ENCODE data around the gene RAB3GAP2. TPM values are rescaled to one million over a fixed set of nuclear protein-coding genes. Genes with fewer than 3 reads are reported as not detected.
"Not testable (repeated sequence)": the region's sequence is repeated elsewhere in the genome, so short reads cannot be mapped to it uniquely, and the experiment has no call there.

Gene RAB3GAP2
- total RNA-seq, 2 experiments from 2014 or later, result 50.6 to 67.3 TPM

DNA sequence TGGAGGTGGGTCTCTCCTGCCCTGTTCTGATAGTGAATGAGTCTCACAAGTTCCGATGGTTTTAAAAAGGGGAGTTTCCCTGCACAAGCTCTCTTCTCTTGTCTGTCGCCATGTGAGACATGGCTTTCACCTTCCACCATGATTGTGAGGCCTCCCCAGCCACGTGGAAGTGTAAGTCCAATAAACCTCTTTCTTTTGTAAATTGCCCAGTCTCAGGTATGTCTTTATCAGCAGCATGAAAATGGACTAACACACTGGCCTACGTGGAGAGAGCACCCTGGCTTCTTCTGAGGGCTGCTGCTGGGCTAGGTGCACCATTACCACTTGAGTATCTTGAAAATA lies 51.6 kb downstream of the RAB3GAP2 start:
- H3K36me3 Mint-ChIP-seq (ENCODE audit: low read depth); H3K9me3 Mint-ChIP-seq (ENCODE audit: low read depth); DNase-seq; ATAC-seq; H3K27ac Mint-ChIP-seq; H3K27me3 Mint-ChIP-seq; H3K4me3 Mint-ChIP-seq; POLR2A ChIA-PET: not testable (repeated sequence)
- intact Hi-C loops (cut with DNase I, micrococcal nuclease), result loop anchor here in 1 of 2 experiments (5.0 kb wide), 1 partner anchor 52 kb away; the partner anchor contains the start of gene RAB3GAP2
- peaks cover 53% of the 10 kb centered on the region for H3K4me1 Mint-ChIP-seq
- CTCF ChIA-PET, result interaction anchor here (0.5 to 1.9 kb wide), 5 partner anchors 31 to 529 kb away, joined by 3 to 5 read pairs (median 3); no protein-coding TSS in a partner anchor

DNA sequence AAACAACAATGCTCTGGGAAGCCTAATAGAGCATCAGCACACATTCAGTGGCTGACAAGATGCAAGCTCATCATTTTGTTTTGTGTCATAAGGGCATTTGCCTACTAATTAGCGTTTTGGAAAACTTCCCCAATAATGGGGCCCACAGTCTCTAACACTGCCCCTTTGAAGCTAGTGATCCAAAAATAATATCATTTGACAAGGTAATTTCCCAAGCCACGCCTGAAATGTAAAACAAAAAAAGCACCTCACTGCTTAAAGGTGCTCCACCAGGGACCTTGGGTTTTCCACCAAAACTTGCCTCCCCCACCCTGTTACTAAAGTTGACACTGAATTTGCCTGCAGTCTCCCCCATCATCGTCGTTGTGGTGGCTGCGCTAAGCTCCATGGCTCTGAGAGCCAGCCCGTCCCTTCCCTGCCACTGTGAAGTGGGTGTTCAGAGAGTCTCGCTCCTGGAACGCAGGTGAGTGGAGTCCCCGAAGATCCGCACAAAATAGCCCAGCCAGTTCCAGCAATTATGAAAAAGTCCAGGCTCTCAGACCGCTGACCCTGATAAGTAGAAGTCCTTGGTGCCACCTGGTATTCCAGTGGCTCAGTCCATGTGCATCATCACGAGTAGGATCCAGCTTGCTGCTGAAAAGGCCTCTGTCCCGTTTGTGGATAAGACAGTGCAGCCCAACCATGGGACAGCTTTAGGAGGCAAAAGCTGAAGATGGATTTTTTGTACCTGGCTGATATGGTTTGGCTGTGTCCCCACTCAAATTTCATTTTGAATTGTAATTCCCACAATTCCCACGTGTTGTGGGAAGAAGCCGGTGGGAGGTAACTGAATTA lies 52.2 kb downstream of the RAB3GAP2 start:
- Mint-ChIP-seq H3K27ac (no peak overlapping the region), H3K9me3 (ENCODE audit: low read depth) (no peaks in the 10 kb centered on the region), H3K4me1 (peaks cover 47% of the 10 kb centered on the region), H3K27me3 (no peaks in the 10 kb centered on the region), H3K36me3 (ENCODE audit: low read depth) (peaks cover 7% of the 10 kb centered on the region), H3K4me3 (no peak overlapping the region)
- intact Hi-C loops (cut with DNase I, micrococcal nuclease), result loop anchor here (5.0 kb wide), 2 partner anchors 52 to 512 kb away; partner anchors contain the start of gene RAB3GAP2 (in 1 of the 2)
- ATAC-seq, result no peak
- DNase-seq, result no peak
- POLR2A ChIA-PET, result interaction anchor here (0.6 kb wide), 1 partner anchor 34 kb away, joined by 3 read pairs; no protein-coding TSS in a partner anchor
- CTCF ChIA-PET, result interaction anchor here (0.6 to 1.9 kb wide), 7 partner anchors 8 to 527 kb away, joined by 3 to 5 read pairs (median 3); no protein-coding TSS in a partner anchor

DNA sequence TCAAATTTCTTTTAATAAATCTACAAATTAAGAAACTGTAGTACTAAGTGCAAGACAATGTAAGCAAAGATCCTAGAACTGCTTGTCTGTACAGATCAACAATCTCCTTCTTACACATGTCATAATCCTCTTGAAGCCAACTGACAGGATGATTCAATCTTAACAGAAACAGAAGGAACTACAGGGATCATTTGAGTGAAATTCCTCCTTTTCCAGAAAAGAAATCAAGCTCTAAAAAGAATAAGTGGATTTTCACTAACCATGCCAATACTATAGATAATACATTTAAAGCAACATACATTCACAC lies 53.2 kb downstream of the RAB3GAP2 start:
- ChIA-PET POLR2A (no interaction called here), CTCF (interaction anchor here (0.5 to 1.9 kb wide), 7 partner anchors 7 to 77 kb away, joined by 3 to 6 read pairs (median 4); no protein-coding TSS in a partner anchor)
- Mint-ChIP-seq H3K36me3 (ENCODE audit: low read depth) (peaks cover 7% of the 10 kb centered on the region), H3K27ac (peak overlapping the region; percentile 19), H3K4me3 (no peak overlapping the region), H3K27me3 (no peaks in the 10 kb centered on the region), H3K9me3 (ENCODE audit: low read depth) (no peaks in the 10 kb centered on the region), H3K4me1 (peaks cover 37% of the 10 kb centered on the region)
- intact Hi-C loops (cut with DNase I, micrococcal nuclease), result loop anchor here in 1 of 2 experiments (5.0 kb wide), 1 partner anchor 513 kb away; no protein-coding TSS in a partner anchor
- DNase-seq (no peak), ATAC-seq (no peak)

DNA sequence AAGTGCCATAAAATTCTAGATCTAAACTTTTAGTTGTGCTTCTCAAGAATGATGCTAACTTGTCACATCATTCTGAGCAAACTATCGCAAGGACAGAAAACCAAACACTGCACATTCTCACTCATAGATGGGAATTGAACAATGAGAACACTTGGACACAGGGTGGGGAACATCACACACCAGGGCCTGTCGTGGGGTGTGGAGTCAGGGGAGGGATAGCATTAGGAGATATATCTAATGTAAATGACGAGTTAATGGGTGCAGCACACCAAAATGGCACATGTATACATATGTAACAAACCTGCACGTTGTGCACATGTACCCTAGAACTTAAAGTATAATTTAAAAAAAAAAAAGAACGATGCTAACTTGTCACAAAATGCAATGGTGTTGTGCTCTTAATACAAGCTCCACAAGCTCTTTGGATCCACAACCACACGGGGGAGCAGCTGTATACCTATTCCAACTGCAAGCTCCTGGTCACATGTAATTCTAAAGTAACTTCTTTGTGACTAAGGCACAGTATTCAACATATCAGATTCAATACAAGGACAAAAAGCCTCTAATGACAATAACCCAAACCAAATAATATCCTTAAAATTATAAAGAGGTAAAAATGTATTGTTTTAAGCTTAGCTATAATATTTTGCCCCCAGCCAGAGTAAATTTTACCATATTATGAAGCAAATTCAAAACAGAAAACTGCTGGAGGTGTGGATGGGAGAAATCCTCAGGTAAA lies 53.7 kb downstream of the RAB3GAP2 start:
- H3K27me3 Mint-ChIP-seq; H3K36me3 Mint-ChIP-seq (ENCODE audit: low read depth); H3K27ac Mint-ChIP-seq; H3K4me3 Mint-ChIP-seq; H3K9me3 Mint-ChIP-seq (ENCODE audit: low read depth); POLR2A ChIA-PET: not testable (repeated sequence)
- DNase-seq, result peak; percentile 68
- CTCF ChIA-PET, result interaction anchor here (0.5 to 1.9 kb wide), 7 partner anchors 10 to 79 kb away, joined by 3 to 6 read pairs (median 4); no protein-coding TSS in a partner anchor
- intact Hi-C loops (cut with DNase I, micrococcal nuclease), result loop anchor here in 1 of 2 experiments (1.0 to 5.0 kb wide), 2 partner anchors 514 to 558 kb away; no protein-coding TSS in a partner anchor
- H3K4me1 Mint-ChIP-seq, result peaks cover 33% of the 10 kb centered on the region
- ATAC-seq, result peak; percentile 61

DNA sequence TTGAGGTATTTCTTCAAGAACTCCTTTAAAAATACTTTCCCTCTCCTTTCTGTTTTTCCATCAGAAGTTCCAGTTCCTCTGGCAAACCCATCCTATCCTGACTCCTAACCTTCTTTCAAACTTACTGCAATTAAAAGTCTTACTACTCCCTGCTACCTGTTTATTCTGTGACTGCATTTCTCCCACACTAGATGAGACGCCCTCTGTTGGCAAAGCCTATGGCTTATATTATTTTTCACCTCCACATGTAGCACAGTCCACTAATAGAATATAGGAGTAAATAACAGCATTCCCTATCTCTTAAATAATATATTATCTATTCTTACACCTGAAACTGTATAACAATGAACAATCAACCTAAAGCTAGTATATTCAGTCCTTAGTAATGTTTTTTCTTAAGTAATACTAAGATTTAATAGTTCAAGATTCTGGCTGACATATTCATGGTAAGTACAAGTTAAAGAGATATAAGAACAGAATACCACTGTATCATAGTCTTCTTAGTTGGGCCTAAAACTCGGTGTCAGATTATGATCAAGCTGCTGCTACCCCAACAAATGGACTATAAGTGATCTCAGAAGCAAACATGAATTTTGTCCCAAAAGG lies 54.8 kb downstream of the RAB3GAP2 start:
- Mint-ChIP-seq H3K27ac (no peak overlapping the region), H3K4me1 (peaks cover 26% of the 10 kb centered on the region), H3K36me3 (ENCODE audit: low read depth) (peaks cover 17% of the 10 kb centered on the region), H3K27me3 (no peaks in the 10 kb centered on the region), H3K4me3 (no peak overlapping the region), H3K9me3 (ENCODE audit: low read depth) (no peaks in the 10 kb centered on the region)
- POLR2A ChIA-PET, result no interaction called here
- CTCF ChIA-PET, result interaction anchor here (0.6 to 0.7 kb wide), 2 partner anchors 127 to 191 kb away, joined by 3 read pairs; no protein-coding TSS in a partner anchor
- DNase-seq (no peak), ATAC-seq (no peak)
- intact Hi-C loops (cut with DNase I, micrococcal nuclease), result loop anchor here in 1 of 2 experiments (5.0 kb wide), 1 partner anchor 515 kb away; no protein-coding TSS in a partner anchor

DNA sequence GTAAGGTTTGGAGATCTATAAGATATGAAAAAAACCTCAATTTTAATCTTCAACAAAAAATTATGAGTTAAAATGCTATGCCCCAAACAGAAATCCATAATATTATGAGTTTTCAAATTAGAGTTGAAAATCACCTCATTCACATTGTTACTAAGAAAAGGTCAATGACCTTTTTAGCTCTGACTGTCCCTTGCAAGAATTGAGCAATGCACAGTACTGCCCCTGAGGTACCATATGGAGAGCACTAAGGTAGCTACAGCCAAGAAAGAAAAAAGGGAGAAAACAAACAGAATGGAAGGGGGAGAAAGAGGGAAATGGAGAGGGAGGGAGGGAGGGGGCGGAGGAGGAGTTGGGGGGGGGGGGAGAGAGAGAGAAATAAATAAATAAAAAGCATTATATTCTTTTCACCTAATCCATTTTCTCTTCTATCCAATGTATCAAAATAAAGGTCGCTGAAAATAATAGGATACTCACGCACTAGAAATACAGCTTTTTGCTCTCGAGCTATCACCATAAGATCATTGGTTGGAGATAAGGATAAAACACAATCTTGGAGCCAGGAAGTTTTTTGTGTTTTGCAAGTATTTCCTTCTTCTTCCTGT lies 58.8 kb downstream of the RAB3GAP2 start:
- peaks cover 36% of the 10 kb centered on the region for H3K36me3 Mint-ChIP-seq (ENCODE audit: low read depth)
- CTCF ChIA-PET, result no interaction called here
- no peak overlapping the region for H3K4me3 Mint-ChIP-seq
- no peaks in the 10 kb centered on the region for H3K9me3 Mint-ChIP-seq (ENCODE audit: low read depth)
- POLR2A ChIA-PET, result no interaction called here
- no peaks in the 10 kb centered on the region for H3K27me3 Mint-ChIP-seq
- H3K27ac Mint-ChIP-seq, result no peak overlapping the region
- DNase-seq, result no peak
- peaks cover 6% of the 10 kb centered on the region for H3K4me1 Mint-ChIP-seq
- intact Hi-C loops (cut with DNase I, micrococcal nuclease), result no loop called here
- ATAC-seq, result no peak

DNA sequence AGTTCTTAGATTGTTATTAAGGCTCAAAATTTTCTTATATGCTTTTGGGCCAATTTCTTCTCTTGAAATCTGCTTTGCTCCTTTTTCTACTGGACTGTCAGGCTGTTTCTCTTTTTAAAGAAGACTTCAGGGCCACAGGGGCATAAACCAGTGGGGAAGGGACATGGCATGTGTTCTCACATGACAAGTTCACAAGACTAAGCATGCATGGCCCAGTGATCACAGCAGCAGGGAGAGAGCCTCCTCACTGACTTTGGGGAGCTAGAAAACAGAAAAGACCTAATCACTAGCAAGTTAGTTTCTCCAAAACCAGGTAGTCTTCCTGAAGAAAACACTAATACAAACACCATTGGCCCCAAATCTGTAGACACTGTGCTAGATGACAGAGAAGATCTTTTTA lies 64.8 kb downstream of the RAB3GAP2 start:
- intact Hi-C loops (cut with DNase I, micrococcal nuclease), result no loop called here
- no peak for ATAC-seq
- H3K36me3 Mint-ChIP-seq (ENCODE audit: low read depth), result peaks cover 62% of the 10 kb centered on the region
- H3K9me3 Mint-ChIP-seq (ENCODE audit: low read depth), result peaks cover 2% of the 10 kb centered on the region
- ChIA-PET POLR2A (interaction anchor here (0.6 kb wide), 1 partner anchor 54 kb away, joined by 3 read pairs; no protein-coding TSS in a partner anchor), CTCF (interaction anchor here (1.0 to 1.6 kb wide), 3 partner anchors 17 to 94 kb away, joined by 3 read pairs; no protein-coding TSS in a partner anchor)
- DNase-seq, result no peak
- H3K4me1 Mint-ChIP-seq, result peaks cover 3% of the 10 kb centered on the region
- no peak overlapping the region for H3K27ac Mint-ChIP-seq
- no peaks in the 10 kb centered on the region for H3K27me3 Mint-ChIP-seq
- no peak overlapping the region for H3K4me3 Mint-ChIP-seq

DNA sequence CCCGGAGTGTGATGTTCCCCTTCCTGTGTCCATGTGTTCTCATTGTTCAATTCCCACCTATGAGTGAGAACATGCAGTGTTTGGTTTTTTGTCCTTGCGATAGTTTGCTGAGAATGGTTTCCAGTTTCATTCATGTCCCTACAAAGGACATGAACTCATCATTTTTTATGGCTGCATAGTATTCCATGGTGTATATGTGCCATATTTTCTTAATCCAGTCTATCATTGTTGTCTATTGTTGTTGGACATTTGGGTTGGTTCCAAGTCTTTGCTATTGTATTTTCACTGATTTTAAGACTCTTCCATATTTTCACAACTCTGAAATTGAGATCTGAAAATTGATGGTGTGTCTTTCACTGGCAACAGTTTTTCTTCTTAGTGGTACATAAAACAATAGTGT lies 67.5 kb downstream of the RAB3GAP2 start:
- POLR2A ChIA-PET; CTCF ChIA-PET; ATAC-seq; H3K4me3 Mint-ChIP-seq; H3K4me1 Mint-ChIP-seq; H3K27ac Mint-ChIP-seq; DNase-seq; H3K27me3 Mint-ChIP-seq; H3K9me3 Mint-ChIP-seq (ENCODE audit: low read depth); intact Hi-C loops (cut with DNase I, micrococcal nuclease): not testable (repeated sequence)
- peaks cover 45% of the 10 kb centered on the region for H3K36me3 Mint-ChIP-seq (ENCODE audit: low read depth)

DNA sequence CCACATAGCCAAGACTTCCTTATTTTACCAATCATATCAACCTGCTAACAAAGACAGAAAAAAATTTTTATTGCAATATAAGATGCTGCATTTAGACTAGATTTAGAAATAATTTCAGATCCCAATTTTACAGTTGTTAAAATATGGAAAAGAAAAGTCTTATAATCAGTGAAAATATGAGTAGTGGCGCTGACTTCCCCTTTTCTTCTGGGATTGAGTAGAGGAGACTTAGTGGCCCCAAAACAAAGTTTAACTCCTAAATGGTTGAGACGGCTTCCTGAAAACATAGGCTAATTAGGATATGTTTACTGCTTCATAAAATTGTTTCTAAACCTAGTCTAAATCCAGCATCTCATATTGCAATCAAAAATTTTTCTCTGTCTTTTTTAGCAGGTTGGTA lies 68.4 kb downstream of the RAB3GAP2 start:
- CTCF ChIA-PET, result interaction anchor here (1.2 kb wide), 1 partner anchor 47 kb away, joined by 3 read pairs; no protein-coding TSS in a partner anchor
- Mint-ChIP-seq H3K27ac (no peak overlapping the region), H3K4me3 (no peak overlapping the region), H3K4me1 (no peaks in the 10 kb centered on the region), H3K27me3 (no peaks in the 10 kb centered on the region), H3K36me3 (ENCODE audit: low read depth) (peaks cover 40% of the 10 kb centered on the region), H3K9me3 (ENCODE audit: low read depth) (peaks cover 2% of the 10 kb centered on the region)
- intact Hi-C loops (cut with DNase I, micrococcal nuclease), result no loop called here
- no peak for DNase-seq
- POLR2A ChIA-PET, result no interaction called here
- ATAC-seq, result no peak

DNA sequence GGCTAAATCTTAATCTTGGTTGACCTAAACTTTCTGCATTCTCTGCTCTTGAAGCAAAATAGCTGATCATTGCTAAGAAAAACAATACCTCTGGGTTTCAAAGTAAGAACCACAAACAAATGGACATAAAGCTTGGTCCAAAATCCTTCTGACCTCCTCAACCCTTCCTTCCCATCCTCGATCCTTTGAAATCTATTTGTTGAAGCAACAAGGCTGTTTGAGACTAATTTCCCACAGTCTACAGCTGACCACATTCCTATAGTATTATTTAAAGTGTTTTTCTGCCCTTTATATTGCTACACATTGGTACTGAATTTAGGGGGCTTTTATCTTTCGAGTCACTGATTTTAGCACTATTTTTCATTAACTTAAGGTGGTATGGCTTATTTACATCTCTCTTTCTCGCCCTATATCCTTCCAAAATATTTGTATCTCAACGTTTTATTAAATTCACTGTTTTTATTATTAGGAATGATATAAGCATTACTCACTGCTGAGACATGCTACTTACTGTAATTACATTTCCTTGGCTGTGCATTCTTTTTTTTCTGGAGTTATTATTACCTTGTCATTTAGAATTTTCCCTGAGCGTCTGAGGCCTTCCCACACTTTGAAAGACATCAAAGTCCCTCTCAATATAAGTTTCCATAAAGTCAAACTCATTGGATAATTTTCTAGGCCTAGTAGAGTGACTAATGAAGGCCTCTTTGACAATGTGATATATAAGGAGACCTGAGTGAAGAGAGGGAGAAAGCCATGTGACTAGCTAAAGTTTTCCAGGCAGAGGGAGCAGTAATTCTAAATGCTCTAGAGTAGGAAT lies 73.9 kb downstream of the RAB3GAP2 start:
- ChIA-PET POLR2A (no interaction called here), CTCF (interaction anchor here (1.3 to 1.7 kb wide), 3 partner anchors 9 to 85 kb away, joined by 3 to 5 read pairs (median 3); no protein-coding TSS in a partner anchor)
- no peak overlapping the region for H3K4me3 Mint-ChIP-seq
- H3K9me3 Mint-ChIP-seq (ENCODE audit: low read depth), result no peaks in the 10 kb centered on the region
- H3K4me1 Mint-ChIP-seq, result no peaks in the 10 kb centered on the region
- H3K36me3 Mint-ChIP-seq (ENCODE audit: low read depth), result peaks cover 14% of the 10 kb centered on the region
- DNase-seq (no peak), ATAC-seq (no peak)
- intact Hi-C loops (cut with DNase I, micrococcal nuclease), result no loop called here
- no peaks in the 10 kb centered on the region for H3K27me3 Mint-ChIP-seq
- H3K27ac Mint-ChIP-seq, result no peak overlapping the region

Data from activated CD4-positive, alpha-beta T cell treated with anti-CD3 and anti-CD28 coated beads for 36 hours (primary cell).